ENCODE results near the gene GIT1.

GIT1 gene

DNA sequence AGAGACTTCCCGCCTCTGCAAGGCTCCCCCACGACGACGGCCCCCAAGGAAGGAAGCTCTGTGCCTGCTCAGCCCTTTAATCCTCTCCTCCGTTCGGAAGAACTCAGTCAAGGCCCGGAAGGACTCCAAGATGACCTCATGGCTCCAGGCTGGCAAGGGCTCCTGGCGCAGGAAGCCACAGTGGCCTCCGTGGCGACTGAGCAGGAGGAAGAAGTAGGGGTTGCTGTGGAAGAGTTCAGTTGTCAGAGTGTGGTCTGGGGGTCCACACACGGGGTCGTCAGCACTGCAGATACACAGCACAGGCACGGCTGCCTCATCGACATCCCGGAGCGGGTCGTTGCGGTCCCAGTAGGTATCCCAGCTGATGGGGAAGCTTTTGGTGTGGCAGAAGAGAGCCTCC, 26.8 kb downstream of the GIT1 start:
- Histone ChIP-seq H2BK5ac (ENCODE audit: low read depth, low read length, poor library complexity, severe bottlenecking) (no peak overlapping the region), H4K91ac (ENCODE audit: low read length) (no peak overlapping the region), H3K36me3 (ENCODE audit: control insufficient read depth in 1 of 2, insufficient read depth in 2 of 2, low read depth in 1 of 2, low read length in 2 of 2) (peaks cover 14% of the 10 kb centered on the region in 2 experiments), H3K9ac (ENCODE audit: low read length) (no peak overlapping the region), H3K4me1 (ENCODE audit: control insufficient read depth, insufficient read depth, low read depth, low read length) (peaks cover 16% of the 10 kb centered on the region), H3K27ac (ENCODE audit: low read length, poor library complexity, severe bottlenecking) (no peak overlapping the region), H3K27me3 (ENCODE audit: control insufficient read depth in 1 of 2, insufficient read depth in 1 of 2, low read length in 2 of 2) (no peaks in the 10 kb centered on the region), H3K23ac (ENCODE audit: low read length in 2 of 2) (no peak overlapping the region), H4K8ac (ENCODE audit: low read length) (no peak overlapping the region), H2BK12ac (ENCODE audit: low read length in 2 of 2) (no peak overlapping the region), H2AK5ac (ENCODE audit: low read length, severe bottlenecking) (no peak overlapping the region), H3K79me1 (replicated peaks; ENCODE audit: low read length, poor library complexity, severe bottlenecking) (peaks cover 17% of the 10 kb centered on the region), H3K9me3 (ENCODE audit: control insufficient read depth, low read length) (no peaks in the 10 kb centered on the region), H3K14ac (ENCODE audit: low read length in 2 of 2) (peak overlapping the region in 1 of 2 experiments; percentile 68), H3K4me3 (ENCODE audit: insufficient read depth in 1 of 2, low read depth in 1 of 2, low read length in 2 of 2) (no peak overlapping the region), H2BK15ac (ENCODE audit: low read depth, poor library complexity, severe bottlenecking) (no peak overlapping the region), H2BK120ac (ENCODE audit: low read depth, low read length) (no peak overlapping the region), H3K4me2 (ENCODE audit: low read length, poor library complexity, severe bottlenecking) (no peak overlapping the region), H2AFZ (ENCODE audit: low read depth, low read length) (no peak overlapping the region), H3K18ac (ENCODE audit: low read depth in 1 of 2, low read length in 2 of 2) (no peak overlapping the region), H3K4ac (ENCODE audit: low read depth in 1 of 2, low read length in 2 of 2) (no peak overlapping the region)
- 93% methylated on average over 18 of the region's 18 CpGs for whole genome bisulfite sequencing
- DNase-seq = no peak

DNA sequence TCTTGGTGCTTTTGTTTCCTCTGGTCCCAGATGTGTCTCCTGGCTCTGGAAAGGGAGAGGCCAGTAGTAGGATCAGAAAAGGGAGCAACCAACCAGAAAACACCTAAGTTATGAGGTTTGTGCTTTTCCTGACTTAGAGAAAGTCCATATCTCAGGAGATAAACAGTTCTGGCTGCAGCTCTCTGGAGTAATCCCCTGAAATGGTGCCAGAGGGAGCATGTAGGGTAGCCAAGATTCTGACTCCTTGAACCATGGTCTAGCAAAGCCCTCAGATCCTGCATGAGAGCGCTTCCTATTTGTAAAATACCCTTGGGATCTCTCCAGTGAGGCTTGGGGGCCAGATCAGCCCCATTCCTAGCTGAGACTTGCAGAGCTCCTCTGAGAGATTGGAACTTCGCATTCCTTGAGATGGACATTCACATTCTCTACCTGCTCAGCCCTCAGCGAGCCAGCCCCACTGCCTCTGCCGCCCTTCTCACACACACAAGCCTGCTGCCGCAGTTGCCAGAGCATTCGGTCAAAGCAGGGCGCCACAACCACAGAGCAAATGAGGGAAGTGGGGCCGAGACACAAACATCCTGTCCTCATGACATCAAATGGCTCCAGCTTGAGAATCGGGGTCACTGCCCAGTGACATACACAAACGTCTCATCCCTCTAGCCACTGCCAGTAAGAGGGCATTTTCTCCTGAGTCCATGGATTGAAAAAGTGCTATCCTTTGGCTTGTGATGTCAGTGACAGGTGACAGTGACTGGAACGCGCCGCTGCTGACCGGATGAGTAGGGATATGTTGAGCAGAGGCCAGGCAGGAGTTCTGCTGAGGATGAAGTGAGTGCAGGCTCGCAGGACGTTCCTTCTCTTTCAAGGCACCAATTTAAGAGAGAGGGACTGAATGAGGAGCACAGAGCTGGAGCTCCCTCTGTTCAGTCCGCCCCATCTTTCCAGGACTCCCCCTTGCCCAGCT, 27.6 kb downstream of the GIT1 start:
- Histone ChIP-seq H4K91ac (ENCODE audit: low read length) (no peak overlapping the region), H3K4me2 (ENCODE audit: low read length, poor library complexity, severe bottlenecking) (no peak overlapping the region), H2BK5ac (ENCODE audit: low read depth, low read length, poor library complexity, severe bottlenecking) (no peak overlapping the region), H3K4ac (ENCODE audit: low read depth in 1 of 2, low read length in 2 of 2) (no peak overlapping the region), H3K14ac (ENCODE audit: low read length in 2 of 2) (no peak overlapping the region), H2AFZ (ENCODE audit: low read depth, low read length) (no peak overlapping the region), H3K9me3 (ENCODE audit: control insufficient read depth, low read length) (no peaks in the 10 kb centered on the region), H2AK5ac (ENCODE audit: low read length, severe bottlenecking) (no peak overlapping the region), H3K27me3 (ENCODE audit: control insufficient read depth in 1 of 2, insufficient read depth in 1 of 2, low read length in 2 of 2) (no peaks in the 10 kb centered on the region), H3K9ac (ENCODE audit: low read length) (no peak overlapping the region), H3K18ac (ENCODE audit: low read depth in 1 of 2, low read length in 2 of 2) (no peak overlapping the region), H3K27ac (ENCODE audit: low read length, poor library complexity, severe bottlenecking) (no peak overlapping the region), H4K8ac (ENCODE audit: low read length) (no peak overlapping the region), H3K4me1 (ENCODE audit: control insufficient read depth, insufficient read depth, low read depth, low read length) (peaks cover 16% of the 10 kb centered on the region), H3K4me3 (ENCODE audit: insufficient read depth in 1 of 2, low read depth in 1 of 2, low read length in 2 of 2) (no peak overlapping the region), H2BK15ac (ENCODE audit: low read depth, poor library complexity, severe bottlenecking) (no peak overlapping the region), H2BK12ac (ENCODE audit: low read length in 2 of 2) (no peak overlapping the region), H3K79me1 (replicated peaks; ENCODE audit: low read length, poor library complexity, severe bottlenecking) (peaks cover 17% of the 10 kb centered on the region), H2BK120ac (ENCODE audit: low read depth, low read length) (no peak overlapping the region), H3K36me3 (ENCODE audit: control insufficient read depth in 1 of 2, insufficient read depth in 2 of 2, low read depth in 1 of 2, low read length in 2 of 2) (peaks cover 14% of the 10 kb centered on the region in 2 experiments), H3K23ac (ENCODE audit: low read length in 2 of 2) (no peak overlapping the region)
- WGBS = 88% methylated on average over 17 of the region's 17 CpGs
- no peak for DNase-seq

DNA sequence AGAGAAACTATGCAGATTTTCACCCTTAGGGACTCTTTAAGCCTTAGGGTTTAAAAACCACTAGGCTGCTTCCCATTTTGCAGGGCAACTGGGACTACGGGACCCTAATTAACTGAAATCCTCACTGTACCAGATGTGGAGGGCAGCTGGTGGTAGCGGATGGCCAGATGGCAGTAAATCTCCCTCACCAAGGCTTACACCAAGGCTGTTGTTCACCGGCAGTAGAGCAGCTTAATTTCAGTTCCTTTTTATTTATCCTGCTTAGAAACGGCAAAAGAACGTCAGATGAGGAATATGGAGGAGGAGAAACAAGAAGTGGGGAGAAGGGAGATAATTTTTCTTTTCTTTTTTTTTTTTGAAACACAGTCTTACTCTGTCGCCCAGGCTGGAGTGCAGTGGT, 29.1 kb downstream of the GIT1 start:
- Histone ChIP-seq H4K8ac (ENCODE audit: low read length) (no peak overlapping the region), H3K36me3 (ENCODE audit: control insufficient read depth in 1 of 2, insufficient read depth in 2 of 2, low read depth in 1 of 2, low read length in 2 of 2) (peaks cover 14% of the 10 kb centered on the region in 2 experiments), H3K9me3 (ENCODE audit: control insufficient read depth, low read length) (no peaks in the 10 kb centered on the region), H2BK15ac (ENCODE audit: low read depth, poor library complexity, severe bottlenecking) (no peak overlapping the region), H3K4me1 (ENCODE audit: control insufficient read depth, insufficient read depth, low read depth, low read length) (peaks cover 6% of the 10 kb centered on the region), H2BK120ac (ENCODE audit: low read depth, low read length) (no peak overlapping the region), H3K14ac (ENCODE audit: low read length in 2 of 2) (no peak overlapping the region), H3K4me3 (ENCODE audit: insufficient read depth in 1 of 2, low read depth in 1 of 2, low read length in 2 of 2) (no peak overlapping the region), H3K4ac (ENCODE audit: low read depth in 1 of 2, low read length in 2 of 2) (no peak overlapping the region), H4K91ac (ENCODE audit: low read length) (no peak overlapping the region), H2AK5ac (ENCODE audit: low read length, severe bottlenecking) (no peak overlapping the region), H2BK5ac (ENCODE audit: low read depth, low read length, poor library complexity, severe bottlenecking) (no peak overlapping the region), H3K4me2 (ENCODE audit: low read length, poor library complexity, severe bottlenecking) (no peak overlapping the region), H2AFZ (ENCODE audit: low read depth, low read length) (no peak overlapping the region), H3K23ac (ENCODE audit: low read length in 2 of 2) (no peak overlapping the region), H3K18ac (ENCODE audit: low read depth in 1 of 2, low read length in 2 of 2) (no peak overlapping the region), H3K27ac (ENCODE audit: low read length, poor library complexity, severe bottlenecking) (no peak overlapping the region), H3K9ac (ENCODE audit: low read length) (no peak overlapping the region), H2BK12ac (ENCODE audit: low read length in 2 of 2) (no peak overlapping the region), H3K79me1 (replicated peaks; ENCODE audit: low read length, poor library complexity, severe bottlenecking) (peaks cover 12% of the 10 kb centered on the region), H3K27me3 (ENCODE audit: control insufficient read depth in 1 of 2, insufficient read depth in 1 of 2, low read length in 2 of 2) (no peaks in the 10 kb centered on the region)
- no peak for DNase-seq
- 100% methylated on average over 4 of the region's 6 CpGs for WGBS

DNA sequence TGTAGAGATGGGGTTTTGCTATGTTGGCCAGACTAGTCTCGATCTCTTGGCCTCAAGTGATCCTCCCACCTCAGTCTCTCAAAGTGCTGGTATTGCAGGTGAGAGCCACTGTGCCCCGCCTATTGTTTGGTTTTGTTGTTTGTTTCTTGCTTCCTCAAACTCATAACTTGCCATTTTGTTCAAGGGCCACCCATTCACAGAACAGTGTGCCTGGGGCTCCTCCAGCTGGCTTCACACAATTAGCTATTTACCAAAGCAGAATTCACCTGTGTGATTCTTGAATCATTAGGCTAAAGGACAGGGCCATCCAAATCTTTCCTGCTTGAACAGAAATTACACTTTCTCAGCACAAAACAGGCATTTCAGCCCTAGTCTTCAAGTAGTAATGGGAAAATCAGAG, 29.8 kb downstream of the GIT1 start:
- no peak overlapping the region for H4K8ac ChIP-seq (ENCODE audit: low read length)
- H3K9ac ChIP-seq (ENCODE audit: low read length) = no peak overlapping the region
- H2BK15ac ChIP-seq (ENCODE audit: low read depth, poor library complexity, severe bottlenecking) = no peak overlapping the region
- no peak overlapping the region for H2AFZ ChIP-seq (ENCODE audit: low read depth, low read length)
- H3K4ac ChIP-seq (ENCODE audit: low read depth in 1 of 2, low read length in 2 of 2) = no peak overlapping the region
- H2BK12ac ChIP-seq (ENCODE audit: low read length in 2 of 2) = no peak overlapping the region
- DNase-seq = no peak
- H3K27me3 ChIP-seq (ENCODE audit: control insufficient read depth in 1 of 2, insufficient read depth in 1 of 2, low read length in 2 of 2) = no peaks in the 10 kb centered on the region
- no peak overlapping the region for H3K14ac ChIP-seq (ENCODE audit: low read length in 2 of 2)
- peaks cover 14% of the 10 kb centered on the region in 2 experiments for H3K36me3 ChIP-seq (ENCODE audit: control insufficient read depth in 1 of 2, insufficient read depth in 2 of 2, low read depth in 1 of 2, low read length in 2 of 2)
- no peak overlapping the region for H3K18ac ChIP-seq (ENCODE audit: low read depth in 1 of 2, low read length in 2 of 2)
- H3K79me1 ChIP-seq (replicated peaks; ENCODE audit: low read length, poor library complexity, severe bottlenecking) = peaks cover 10% of the 10 kb centered on the region
- 100% methylated on average over 2 of the region's 2 CpGs for WGBS
- H2AK5ac ChIP-seq (ENCODE audit: low read length, severe bottlenecking) = no peak overlapping the region
- H3K4me1 ChIP-seq (ENCODE audit: control insufficient read depth, insufficient read depth, low read depth, low read length) = peaks cover 6% of the 10 kb centered on the region
- no peak overlapping the region for H3K4me3 ChIP-seq (ENCODE audit: insufficient read depth in 1 of 2, low read depth in 1 of 2, low read length in 2 of 2)
- H3K27ac ChIP-seq (ENCODE audit: low read length, poor library complexity, severe bottlenecking) = no peak overlapping the region
- H3K4me2 ChIP-seq (ENCODE audit: low read length, poor library complexity, severe bottlenecking) = no peak overlapping the region
- no peaks in the 10 kb centered on the region for H3K9me3 ChIP-seq (ENCODE audit: control insufficient read depth, low read length)
- H2BK5ac ChIP-seq (ENCODE audit: low read depth, low read length, poor library complexity, severe bottlenecking) = no peak overlapping the region
- H2BK120ac ChIP-seq (ENCODE audit: low read depth, low read length) = no peak overlapping the region
- H4K91ac ChIP-seq (ENCODE audit: low read length) = no peak overlapping the region
- no peak overlapping the region for H3K23ac ChIP-seq (ENCODE audit: low read length in 2 of 2)
